Muscle of back (tissue), 11 donors: Measurements from ENCODE around the gene JARID2. TPM values are rescaled to one million over a fixed set of nuclear protein-coding genes. Genes with fewer than 3 reads are reported as not detected.
A peak's percentile ranks its signal among the peaks of the same experiment; 100 is the strongest.

Source experiments
- DNase-seq, 3 donors: peaks; one replicate each; pipeline versions ENCODE4 v3.0.0 to v3.0.0-alpha.2; 2013
- polyA plus RNA-seq, 10 donors: library from polyadenylated mRNA; unstranded; fragments of 120-200 nt; gene quantifications; one replicate each; pipeline ENCODE4 v1.2.1, GENCODE V29; 2013; ENCODE audit not compliant: insufficient read length in 10 of 10

The JARID2 gene
- polyA plus RNA-seq, 10 donors: 11.6 to 15.4 (median 14.2) TPM

GRCh38 chr6:15355683-15356099 is 109.8 kb downstream of the JARID2 start:
- DNase-seq: no peak

GRCh38 chr6:15356179-15356578 is 110.3 kb downstream of the JARID2 start:
- no peak for DNase-seq

- peak in 1 of 3 donors; percentile 58 for DNase-seq
Measured at GRCh38 chr6:15356937-15357336, 111.1 kb downstream of the JARID2 start.

- DNase-seq: no peak
Measured at GRCh38 chr6:15357782-15358181, 111.9 kb downstream of the JARID2 start.

GRCh38 chr6:15358579-15359327 is 112.9 kb downstream of the JARID2 start:
- no peak for DNase-seq

GRCh38 chr6:15359335-15359862 is 113.5 kb downstream of the JARID2 start:
- no peak for DNase-seq

- no peak for DNase-seq
Measured at GRCh38 chr6:15360300-15360699, 114.4 kb downstream of the JARID2 start.

- DNase-seq: no peak
Measured at GRCh38 chr6:15361197-15361596, 115.3 kb downstream of the JARID2 start.

GRCh38 chr6:15362274-15363160 is 116.6 kb downstream of the JARID2 start:
- DNase-seq: no peak

- DNase-seq: no peak
Measured at GRCh38 chr6:15363164-15363522, 117.3 kb downstream of the JARID2 start.

GRCh38 chr6:15363523-15364400 is 117.9 kb downstream of the JARID2 start:
- no peak for DNase-seq

GRCh38 chr6:15364401-15365037 is 118.7 kb downstream of the JARID2 start:
- no peak for DNase-seq

GRCh38 chr6:15365273-15365687 is 119.4 kb downstream of the JARID2 start:
- peak; percentile 68 to 89 (median 78) for DNase-seq

- DNase-seq: no peak
Measured at GRCh38 chr6:15366003-15366535, 120.2 kb downstream of the JARID2 start.

- no peak for DNase-seq
Measured at GRCh38 chr6:15366879-15367278, 121.0 kb downstream of the JARID2 start.

- no peak for DNase-seq
Measured at GRCh38 chr6:15368186-15368585, 122.3 kb downstream of the JARID2 start.

- no peak for DNase-seq
Measured at GRCh38 chr6:15368873-15369272, 123.0 kb downstream of the JARID2 start.

GRCh38 chr6:15369838-15370237 is 124.0 kb downstream of the JARID2 start:
- no peak for DNase-seq

- DNase-seq: no peak
Measured at GRCh38 chr6:15370733-15371671, 125.1 kb downstream of the JARID2 start.

GRCh38 chr6:15372932-15373331 is 127.1 kb downstream of the JARID2 start:
- DNase-seq: no peak
